OCI-M1 (cell line): ENCODE measurements around the gene CNN3.

Experiments used
- DNase-seq: peaks from one replicate; lab custom pipeline; 2025; lab: John Stamatoyannopoulos, UW

The CNN3 gene

GRCh38 chr1:94922761-94923331 lies 4.1 kb downstream of the CNN3 start:
- DNase-seq: no peak

DNA sequence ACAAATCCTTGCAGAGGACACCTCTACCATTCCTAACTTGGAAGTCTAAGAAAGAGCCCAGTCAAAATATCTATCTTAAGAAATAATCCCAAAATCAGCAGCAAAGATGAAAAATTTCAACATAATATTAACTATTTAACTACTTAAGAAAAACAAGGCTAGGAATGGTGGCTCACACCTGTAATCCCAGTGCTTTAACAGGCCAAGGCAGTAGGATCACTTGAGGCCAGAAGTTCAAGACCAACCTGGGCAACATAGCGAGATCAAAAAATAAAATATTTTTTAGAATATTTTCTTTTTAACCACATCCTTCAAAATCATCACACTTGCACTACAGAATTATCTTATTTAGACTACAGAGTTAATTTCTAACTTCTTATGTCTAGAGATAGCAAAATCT lies 4.9 kb downstream of the CNN3 start:
- no peak for DNase-seq

DNA sequence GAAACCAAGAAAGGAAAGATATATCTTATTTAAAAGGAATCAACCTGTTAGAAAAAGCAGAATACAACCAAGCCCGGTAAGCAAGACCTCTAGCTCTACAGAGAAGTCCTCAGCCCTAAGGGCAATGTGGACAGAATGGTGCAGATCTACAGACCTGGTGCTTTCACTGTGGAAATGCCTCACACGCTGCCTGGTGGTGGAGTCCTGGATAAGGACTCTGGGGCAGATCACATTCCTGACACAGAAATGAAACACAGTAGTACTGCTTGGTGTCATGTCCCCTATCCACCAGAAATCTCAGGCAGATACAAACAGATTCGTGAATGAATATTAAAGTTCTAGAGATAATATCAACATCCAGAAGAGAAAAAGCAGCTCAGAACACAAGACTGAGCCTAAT lies 6.8 kb downstream of the CNN3 start:
- no peak for DNase-seq

DNA sequence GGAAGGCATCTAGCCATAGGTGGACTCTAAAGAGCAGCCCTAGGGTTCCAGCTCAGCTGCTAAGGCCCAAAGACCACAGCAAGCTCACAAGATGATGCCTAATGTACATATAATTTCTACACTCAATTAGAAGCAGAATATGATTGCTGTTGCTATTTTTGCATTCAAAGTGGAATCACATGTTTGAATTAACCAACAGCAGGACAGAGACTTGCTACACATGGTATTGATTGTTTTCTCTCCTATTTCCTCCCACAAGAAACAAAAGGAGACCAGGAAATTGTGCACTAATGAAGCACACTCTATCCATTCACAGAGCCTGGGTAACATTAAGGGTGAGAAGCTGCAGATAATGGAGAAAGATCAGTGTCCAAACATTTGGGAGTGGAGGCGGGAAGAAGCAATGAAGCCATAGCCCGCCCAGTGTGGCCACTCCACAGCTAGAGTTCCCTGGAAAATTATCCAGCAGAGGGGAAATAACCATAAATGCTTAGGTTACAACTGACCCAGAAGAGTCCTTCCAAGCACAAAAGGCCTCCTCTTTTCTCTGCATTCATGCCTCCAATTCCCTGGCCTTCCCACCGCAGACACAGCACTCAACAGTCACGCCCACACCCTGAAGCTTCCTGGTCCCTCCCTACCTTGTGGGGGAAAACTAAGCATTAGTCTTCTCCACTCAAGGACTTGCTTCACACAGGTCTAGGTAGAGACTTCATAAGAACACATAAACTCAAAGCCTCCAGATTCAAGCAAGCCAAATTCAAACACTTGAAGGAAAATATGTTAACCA lies 7.5 kb downstream of the CNN3 start:
- no peak for DNase-seq

DNA sequence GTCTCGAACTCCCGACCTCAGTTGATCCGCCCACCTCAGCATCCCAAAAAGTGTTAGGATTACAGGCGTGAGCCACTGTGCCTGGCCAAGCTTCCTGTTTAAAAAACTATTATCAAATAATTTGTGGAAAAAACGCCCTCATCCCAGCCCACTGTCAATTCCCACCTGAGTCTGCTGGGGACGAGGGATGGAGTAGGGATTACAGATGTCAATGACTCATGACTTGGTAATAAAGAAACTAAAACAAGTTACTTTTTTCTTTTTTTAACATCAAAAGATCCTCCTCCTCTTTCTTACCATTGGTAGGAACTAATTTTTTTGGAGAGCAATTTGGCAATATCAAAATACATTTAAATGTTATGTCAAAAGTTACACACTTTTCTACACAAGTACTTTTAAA lies 9.7 kb downstream of the CNN3 start:
- no peak for DNase-seq

DNA sequence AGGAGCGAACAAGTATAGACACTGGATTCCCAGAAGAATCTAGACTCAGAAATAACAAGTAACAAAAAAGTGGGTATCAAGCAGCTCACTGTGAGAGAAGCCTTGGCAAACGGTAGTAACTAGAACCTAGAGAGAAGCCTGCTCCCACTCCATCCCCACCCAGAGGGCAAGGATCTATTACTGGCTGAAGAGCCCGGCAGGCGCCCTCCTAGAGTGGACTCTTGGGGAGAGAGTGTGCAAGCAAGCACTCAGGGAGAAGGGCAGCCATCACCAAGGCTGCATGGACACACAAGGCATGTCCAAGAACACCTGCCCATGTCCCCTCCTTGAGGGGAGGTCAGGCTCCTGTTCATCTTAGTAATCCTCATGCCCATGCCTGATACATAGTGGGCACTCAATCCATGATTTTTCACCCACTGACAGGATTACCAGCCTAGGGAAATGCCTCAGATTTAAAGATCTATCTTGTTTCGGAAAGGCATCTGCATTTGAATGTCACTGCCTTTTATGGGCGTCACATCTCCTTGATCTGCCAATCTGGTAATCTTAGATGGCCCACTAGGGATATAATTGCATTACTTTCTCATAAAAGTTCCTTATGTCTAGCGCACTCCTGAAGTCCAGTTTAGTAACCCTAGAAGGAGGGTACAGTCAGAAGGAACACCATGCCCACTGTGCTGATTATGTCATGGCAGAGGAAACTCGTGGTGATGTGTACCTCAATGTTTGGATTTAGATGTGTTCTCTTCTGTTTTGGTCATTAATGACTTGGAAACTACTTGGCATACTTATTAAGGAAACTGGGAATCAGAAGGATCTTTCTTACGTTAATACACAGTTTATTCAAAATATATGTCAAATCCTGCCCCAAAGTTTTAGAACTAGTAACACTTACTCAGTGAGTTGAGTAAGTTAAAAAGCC lies 14.4 kb downstream of the CNN3 start:
- DNase-seq: no peak

DNA sequence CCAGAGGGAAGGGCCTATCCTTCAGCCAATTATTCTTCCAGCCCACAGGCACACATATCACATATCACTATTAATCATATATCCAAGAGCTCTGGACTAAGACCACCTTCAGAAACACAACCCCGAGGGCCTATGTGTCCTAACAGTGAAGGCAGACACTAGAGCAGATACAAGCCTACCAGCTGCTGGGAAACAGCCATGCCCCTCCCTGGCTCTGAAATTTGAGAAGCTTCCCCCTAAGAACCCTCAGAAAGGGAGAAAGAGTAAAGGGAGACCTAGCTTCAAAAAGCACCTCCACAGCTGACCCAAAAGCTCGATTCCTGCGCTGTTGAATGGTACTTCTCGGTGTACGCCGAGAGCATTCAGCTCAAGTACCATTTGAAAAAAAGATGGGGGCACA lies 17.4 kb downstream of the CNN3 start:
- DNase-seq: no peak

DNA sequence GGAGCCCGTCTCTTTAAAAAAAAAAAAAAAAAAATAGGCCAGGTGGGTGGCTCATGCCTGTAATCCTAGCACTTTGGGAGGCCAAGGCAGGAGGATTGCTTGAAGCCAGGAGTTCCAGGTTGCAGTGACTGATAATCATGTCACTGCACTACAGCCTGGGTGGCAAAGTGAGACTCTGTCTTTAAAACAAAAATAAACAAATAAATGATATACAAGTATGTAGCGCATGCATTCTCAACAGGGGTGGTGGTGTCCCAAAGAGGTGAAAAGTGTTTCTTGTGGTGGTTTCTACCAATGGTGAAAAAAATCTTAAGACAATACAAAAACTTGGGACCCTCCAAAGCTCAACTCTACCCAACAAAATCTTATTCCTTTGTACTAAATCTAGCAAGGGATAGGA lies 17.9 kb downstream of the CNN3 start:
- DNase-seq: no peak

DNA sequence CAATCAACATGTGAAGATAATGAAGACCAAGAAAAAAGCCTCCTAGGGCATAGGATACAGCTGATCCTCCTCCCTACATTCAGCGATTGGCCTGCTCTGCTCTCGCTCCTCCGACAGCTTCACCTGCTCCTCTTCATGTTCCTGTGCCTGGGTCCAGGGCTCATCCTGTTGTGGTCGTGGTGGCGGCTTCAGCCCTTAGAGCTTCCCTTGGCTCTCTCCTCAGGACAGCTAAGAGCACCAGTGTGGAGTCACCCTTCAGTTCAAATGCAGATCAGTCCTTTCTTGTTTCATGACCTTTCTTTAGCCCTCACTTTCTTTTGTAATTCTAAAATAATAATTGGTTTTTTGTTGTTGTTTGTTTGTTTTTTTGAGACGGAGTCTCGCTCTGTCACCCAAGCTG lies 18.7 kb downstream of the CNN3 start:
- no peak for DNase-seq

- no peak for DNase-seq
These were observed 19.8 kb downstream of the CNN3 start for GRCh38 chr1:94907136-94907535.

GRCh38 chr1:94906382-94906781 lies 20.5 kb downstream of the CNN3 start:
- DNase-seq: no peak

- DNase-seq: no peak
These were observed 21.7 kb downstream of the CNN3 start for GRCh38 chr1:94905207-94905606.

DNA sequence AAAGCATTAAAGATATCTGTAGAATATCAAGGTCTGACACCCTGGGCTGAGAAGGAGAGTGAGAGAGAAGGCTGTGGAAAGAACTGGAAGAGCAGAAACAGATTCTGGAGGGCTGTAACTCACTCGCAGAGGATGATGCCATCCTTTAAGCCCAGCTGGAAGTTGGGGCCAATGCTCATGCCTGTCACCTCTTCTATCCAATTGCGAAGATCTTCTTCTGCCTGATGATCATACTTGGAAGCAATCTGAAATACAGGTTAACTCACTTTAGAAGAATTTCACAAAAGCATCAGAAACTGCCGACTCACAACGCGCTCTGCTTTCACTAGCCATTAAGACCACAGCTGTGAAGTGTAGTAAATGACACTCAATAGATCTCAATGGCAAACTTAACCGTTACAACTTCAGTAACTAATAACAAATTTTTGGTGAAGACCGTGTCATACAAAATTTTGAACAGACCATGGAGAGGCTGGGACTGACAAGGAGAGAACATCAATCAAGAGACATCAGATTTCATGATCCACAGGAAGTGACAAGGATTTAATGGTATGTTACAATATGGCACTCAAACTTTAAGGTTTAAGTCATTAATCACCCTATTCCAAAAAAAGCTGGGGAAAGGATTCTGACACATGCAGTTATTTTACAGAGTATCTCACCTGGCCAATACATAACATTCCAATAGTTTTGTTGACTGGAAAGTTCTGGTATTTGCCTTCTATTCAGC lies 23.5 kb downstream of the CNN3 start:
- no peak for DNase-seq

DNA sequence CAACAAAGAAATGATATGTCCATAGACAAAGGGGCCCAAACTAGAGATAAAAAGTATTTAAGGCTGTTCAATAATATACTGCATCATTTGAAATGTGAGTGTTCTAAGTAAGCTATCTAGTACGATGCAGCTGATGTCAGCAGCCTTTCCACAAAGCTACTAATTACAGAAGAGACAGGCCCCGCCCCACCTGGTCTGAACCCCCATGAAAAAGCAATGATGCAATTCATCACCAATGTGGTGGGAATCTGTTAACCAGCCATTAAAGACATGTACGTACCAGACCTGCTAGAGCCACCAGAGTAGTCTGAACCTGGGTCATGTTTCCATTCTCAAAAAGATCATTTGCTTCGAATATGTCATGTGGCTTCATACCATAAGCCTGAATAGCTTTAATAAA lies 25.1 kb downstream of the CNN3 start:
- DNase-seq: peak; percentile 17

GRCh38 chr1:94899756-94900155 lies 27.2 kb downstream of the CNN3 start:
- no peak for DNase-seq

- DNase-seq: no peak
These were observed 28.2 kb downstream of the CNN3 start for GRCh38 chr1:94898491-94899385.

DNA sequence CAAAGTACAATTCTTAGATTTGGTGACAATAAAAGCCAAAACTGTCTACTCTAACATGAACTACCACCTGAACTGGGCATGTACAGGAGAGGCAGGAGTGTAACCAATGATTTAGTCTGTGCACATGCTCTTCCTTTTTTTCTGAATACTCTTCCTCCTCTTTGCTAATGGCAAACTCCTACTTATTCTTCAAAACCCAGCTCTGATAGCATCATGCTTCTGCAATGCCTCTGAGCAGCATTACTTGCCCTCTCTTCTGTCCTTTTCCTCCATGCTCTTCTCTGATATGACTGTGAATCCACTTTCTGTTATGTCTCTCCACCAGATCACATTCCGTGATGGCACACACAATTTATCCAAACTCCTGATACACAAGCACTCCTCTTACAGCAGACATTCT lies 31.4 kb downstream of the CNN3 start:
- no peak for DNase-seq

DNA sequence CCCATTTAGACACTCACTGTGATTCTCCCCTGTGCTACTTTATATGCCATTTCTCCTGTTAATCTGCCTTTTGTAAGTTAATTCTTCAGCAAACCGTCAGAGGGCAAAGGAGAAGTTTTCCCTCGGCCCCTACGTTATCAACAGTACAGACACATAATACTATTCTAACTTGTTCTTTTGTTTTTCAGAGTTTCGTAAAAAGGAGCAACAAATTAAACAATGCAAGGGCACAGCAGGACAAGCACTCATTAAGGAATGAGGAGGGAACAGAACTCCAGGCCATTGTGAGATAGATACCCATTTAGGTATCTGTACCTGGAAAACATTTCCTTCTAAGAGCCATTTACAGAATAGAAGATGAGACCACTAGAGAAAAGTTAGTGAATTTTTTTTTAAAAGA lies 32.3 kb downstream of the CNN3 start:
- no peak for DNase-seq

DNA sequence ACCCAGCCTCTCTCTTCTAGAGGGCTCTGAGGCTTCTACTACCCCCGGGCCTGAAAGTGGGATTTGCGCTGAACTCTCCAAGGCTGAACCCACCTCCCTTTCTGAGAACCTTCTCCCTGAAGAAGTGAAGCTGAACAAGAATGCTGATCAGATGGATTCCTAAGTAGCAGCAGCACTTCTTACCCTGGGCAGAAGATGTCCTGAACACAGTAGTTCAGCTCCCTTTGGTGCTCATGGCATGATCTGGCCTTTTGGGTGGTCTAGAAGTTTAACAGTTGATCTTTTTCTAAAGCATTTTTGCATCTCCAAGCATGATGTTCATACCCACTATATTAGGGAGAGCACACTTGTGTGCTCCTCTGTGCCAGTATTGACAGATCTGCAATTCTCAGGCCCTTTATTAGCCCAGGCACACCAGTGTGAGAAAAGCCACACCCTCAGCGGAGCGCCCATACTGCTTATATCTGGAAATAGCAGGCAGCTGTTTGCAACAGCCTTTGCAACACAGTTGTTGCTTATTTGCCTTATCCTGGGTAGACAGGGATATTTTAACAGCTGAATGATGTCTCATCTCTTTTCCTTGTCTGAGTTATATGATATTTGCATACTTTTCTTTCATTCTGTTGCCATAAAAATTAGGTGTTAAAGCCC lies 34.2 kb downstream of the CNN3 start:
- no peak for DNase-seq

- no peak for DNase-seq
These were observed 38.7 kb downstream of the CNN3 start for GRCh38 chr1:94888201-94888600.
